ENCODE data around the gene PRPF38A.

- no peak for TF ChIP-seq POLR2A (IDR thresholded peaks at IDR 0.05)
- TF ChIP-seq, protein P1, sequence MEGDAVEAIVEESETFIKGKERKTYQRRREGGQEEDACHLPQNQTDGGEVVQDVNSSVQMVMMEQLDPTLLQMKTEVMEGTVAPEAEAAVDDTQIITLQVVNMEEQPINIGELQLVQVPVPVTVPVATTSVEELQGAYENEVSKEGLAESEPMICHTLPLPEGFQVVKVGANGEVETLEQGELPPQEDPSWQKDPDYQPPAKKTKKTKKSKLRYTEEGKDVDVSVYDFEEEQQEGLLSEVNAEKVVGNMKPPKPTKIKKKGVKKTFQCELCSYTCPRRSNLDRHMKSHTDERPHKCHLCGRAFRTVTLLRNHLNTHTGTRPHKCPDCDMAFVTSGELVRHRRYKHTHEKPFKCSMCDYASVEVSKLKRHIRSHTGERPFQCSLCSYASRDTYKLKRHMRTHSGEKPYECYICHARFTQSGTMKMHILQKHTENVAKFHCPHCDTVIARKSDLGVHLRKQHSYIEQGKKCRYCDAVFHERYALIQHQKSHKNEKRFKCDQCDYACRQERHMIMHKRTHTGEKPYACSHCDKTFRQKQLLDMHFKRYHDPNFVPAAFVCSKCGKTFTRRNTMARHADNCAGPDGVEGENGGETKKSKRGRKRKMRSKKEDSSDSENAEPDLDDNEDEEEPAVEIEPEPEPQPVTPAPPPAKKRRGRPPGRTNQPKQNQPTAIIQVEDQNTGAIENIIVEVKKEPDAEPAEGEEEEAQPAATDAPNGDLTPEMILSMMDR (IDR thresholded peaks at IDR 0.05) = no peak
- TF ChIP-seq POLR2AphosphoS5 (IDR thresholded peaks at IDR 0.05) = no peak
- no peak for TF ChIP-seq EP300 (IDR thresholded peaks at IDR 0.05)
Measured at GRCh38 chr1:52424231-52424636, 19.8 kb downstream of the PRPF38A start.

All from upper lobe of left lung (tissue), 4 donors.